Mesothelial cell of epicardium (in vitro differentiated cells): ENCODE measurements around the gene ITGA8. TPM values are rescaled to one million over a fixed set of nuclear protein-coding genes. Genes with fewer than 3 reads are reported as not detected.
"Not testable (repeated sequence)": the region's sequence is repeated elsewhere in the genome, so short reads cannot be mapped to it uniquely, and the experiment has no call there.

Experiments
- DNase-seq, 2 experiments: peaks; one replicate each; pipeline ENCODE4 v3.0.0; 2021; ENCODE audit warnings: low spot score in 2 of 2; ENCODE audit not compliant: unreplicated experiment in 2 of 2
- H3K27ac Mint-ChIP-seq: 2 replicates; pipeline ENCODE4 v1.8.0; 2021; ENCODE audit warnings: mixed read lengths
- H3K27me3 Mint-ChIP-seq: 2 replicates; pipeline ENCODE4 v1.8.0; 2021; ENCODE audit warnings: low read depth, mixed read lengths
- H3K36me3 Mint-ChIP-seq: 2 replicates; pipeline ENCODE4 v1.8.0; 2021; ENCODE audit warnings: mixed read lengths
- H3K4me1 Mint-ChIP-seq: 2 replicates; pipeline ENCODE4 v1.8.0; 2021; ENCODE audit warnings: mixed read lengths
- H3K4me3 Mint-ChIP-seq: 2 replicates; pipeline ENCODE4 v1.8.0; 2021; ENCODE audit warnings: mild to moderate bottlenecking, moderate library complexity, mixed read lengths
- H3K9me3 Mint-ChIP-seq: 2 replicates; pipeline ENCODE4 v1.8.0; 2021; ENCODE audit warnings: mixed read lengths
- total RNA-seq: library from RNA; stranded (reverse); gene quantifications from 3 replicates; pipeline ENCODE4 v1.2.1, GENCODE V29; 2021
- TF ChIP-seq, protein P1 (sequence below): fragments of 200-600 bp; sonication (generic); IDR thresholded peaks from one replicate; pipeline ENCODE4 v1.5.0; 2021; ENCODE audit warnings: antibody characterized with exemption; ENCODE audit not compliant: unreplicated experiment

ITGA8 gene
- total RNA-seq, 1 donor from 2014 or later, result 21.7 TPM

DNA sequence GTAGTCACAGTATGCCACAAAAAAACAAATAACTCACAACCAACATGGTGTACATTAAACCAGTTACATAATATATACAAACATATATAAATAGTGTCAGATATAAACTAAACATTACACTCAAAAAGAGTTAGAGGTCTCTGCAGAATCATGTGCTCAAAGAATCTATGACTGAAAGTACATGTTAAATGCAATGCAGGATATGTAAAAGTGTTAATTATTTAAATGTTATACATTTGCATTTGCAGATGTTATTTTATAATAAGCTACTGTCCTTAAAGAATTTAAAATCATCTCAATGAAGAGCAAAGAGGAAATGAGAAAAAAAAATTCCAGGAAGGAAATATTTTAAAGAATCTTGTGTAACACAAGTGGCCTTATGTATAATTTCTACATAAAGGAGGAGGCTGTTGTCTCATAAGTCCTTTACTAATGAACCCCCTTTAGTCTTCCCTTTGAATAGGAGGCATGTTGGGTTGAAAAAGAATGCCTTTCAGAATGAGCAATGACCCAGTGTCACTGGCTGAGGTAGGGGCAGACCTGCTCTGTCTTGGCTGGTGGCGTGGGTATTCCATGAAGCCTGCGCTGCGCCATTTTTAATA is 148.9 kb downstream of the ITGA8 start:
- no peaks in the 10 kb centered on the region for H3K9me3 Mint-ChIP-seq
- DNase-seq, result no peak
- H3K4me3 Mint-ChIP-seq, result no peak overlapping the region
- H3K27me3 Mint-ChIP-seq, result no peaks in the 10 kb centered on the region
- H3K36me3 Mint-ChIP-seq, result no peaks in the 10 kb centered on the region
- H3K4me1 Mint-ChIP-seq, result peaks cover 28% of the 10 kb centered on the region
- TF ChIP-seq, protein P1, sequence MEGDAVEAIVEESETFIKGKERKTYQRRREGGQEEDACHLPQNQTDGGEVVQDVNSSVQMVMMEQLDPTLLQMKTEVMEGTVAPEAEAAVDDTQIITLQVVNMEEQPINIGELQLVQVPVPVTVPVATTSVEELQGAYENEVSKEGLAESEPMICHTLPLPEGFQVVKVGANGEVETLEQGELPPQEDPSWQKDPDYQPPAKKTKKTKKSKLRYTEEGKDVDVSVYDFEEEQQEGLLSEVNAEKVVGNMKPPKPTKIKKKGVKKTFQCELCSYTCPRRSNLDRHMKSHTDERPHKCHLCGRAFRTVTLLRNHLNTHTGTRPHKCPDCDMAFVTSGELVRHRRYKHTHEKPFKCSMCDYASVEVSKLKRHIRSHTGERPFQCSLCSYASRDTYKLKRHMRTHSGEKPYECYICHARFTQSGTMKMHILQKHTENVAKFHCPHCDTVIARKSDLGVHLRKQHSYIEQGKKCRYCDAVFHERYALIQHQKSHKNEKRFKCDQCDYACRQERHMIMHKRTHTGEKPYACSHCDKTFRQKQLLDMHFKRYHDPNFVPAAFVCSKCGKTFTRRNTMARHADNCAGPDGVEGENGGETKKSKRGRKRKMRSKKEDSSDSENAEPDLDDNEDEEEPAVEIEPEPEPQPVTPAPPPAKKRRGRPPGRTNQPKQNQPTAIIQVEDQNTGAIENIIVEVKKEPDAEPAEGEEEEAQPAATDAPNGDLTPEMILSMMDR, result no peak
- peak overlapping the region; percentile 83 for H3K27ac Mint-ChIP-seq

DNA sequence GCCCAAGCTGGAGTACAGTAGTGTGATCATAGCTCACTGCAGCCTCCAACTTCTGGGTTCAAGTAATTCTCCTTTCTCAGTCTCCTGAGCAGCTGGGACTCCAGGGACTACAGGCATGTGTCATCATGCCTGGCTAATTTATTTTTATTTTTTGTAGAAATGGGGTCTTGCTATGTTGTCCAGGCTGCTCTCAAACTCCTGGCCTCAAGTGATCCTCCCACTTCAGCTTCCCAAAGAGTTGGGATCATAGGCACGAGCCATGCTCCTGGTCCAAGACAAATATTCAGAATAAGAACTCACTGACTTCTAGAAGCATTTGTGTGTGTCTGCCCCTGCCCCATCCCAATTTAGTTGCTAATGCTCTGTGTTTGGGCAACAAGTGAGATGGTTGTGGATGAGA is 151.8 kb downstream of the ITGA8 start:
- no peak overlapping the region for H3K4me3 Mint-ChIP-seq
- no peaks in the 10 kb centered on the region for H3K36me3 Mint-ChIP-seq
- H3K27me3 Mint-ChIP-seq, result no peaks in the 10 kb centered on the region
- no peak for DNase-seq
- H3K27ac Mint-ChIP-seq, result no peak overlapping the region
- TF ChIP-seq, protein P1, result no peak
- no peaks in the 10 kb centered on the region for H3K9me3 Mint-ChIP-seq
- peaks cover 22% of the 10 kb centered on the region for H3K4me1 Mint-ChIP-seq

DNA sequence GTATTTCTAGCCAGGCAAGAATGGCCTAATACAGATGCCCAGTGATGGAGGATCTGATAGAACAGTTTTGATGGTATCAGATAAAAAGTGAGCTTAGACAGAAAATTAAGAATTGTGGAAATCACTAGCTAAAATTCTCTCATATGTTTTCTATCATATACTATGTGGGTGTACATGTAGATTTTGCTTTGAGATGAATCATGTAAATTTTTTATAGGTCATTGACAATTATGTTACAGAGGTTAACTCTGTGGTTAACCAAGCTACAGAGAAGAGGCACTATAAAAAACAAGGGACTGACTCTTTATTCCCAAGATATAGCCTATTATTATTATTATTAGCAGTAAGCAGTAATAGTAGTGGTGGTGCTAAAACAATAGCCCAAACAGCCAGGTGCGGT is 156.5 kb downstream of the ITGA8 start:
- H3K27ac Mint-ChIP-seq, result no peak overlapping the region
- H3K4me1 Mint-ChIP-seq, result peaks cover 12% of the 10 kb centered on the region

DNA sequence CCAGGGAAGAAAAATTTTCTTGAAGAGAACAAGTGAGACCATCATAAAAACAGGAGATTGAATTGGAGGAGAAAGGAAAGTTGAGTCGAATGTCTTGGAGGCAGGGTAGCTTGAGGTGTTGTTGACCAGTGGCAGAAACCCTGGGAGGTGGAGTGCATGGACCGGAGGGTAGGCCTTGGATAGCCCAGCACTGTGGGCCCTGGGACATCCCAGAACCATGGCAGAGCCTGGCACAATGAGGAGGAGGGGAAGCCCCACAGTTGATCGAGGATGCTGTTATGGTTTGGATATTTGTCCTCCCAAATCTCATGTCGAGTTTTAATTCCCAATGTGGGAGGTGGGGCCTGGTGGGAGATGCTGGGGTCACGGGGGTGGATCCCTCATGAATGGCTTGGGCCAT is 157.1 kb downstream of the ITGA8 start:
- Mint-ChIP-seq H3K4me1 (peaks cover 18% of the 10 kb centered on the region), H3K4me3 (no peak overlapping the region), H3K27ac (no peak overlapping the region), H3K27me3 (no peaks in the 10 kb centered on the region), H3K9me3 (no peaks in the 10 kb centered on the region), H3K36me3 (no peaks in the 10 kb centered on the region)
- TF ChIP-seq, protein P1, result no peak
- no peak for DNase-seq

More for the DNA sequence above, 156.5 kb downstream of the ITGA8 start:
- Mint-ChIP-seq H3K9me3 (no peaks in the 10 kb centered on the region), H3K36me3 (no peaks in the 10 kb centered on the region), H3K4me3 (no peak overlapping the region), H3K27me3 (no peaks in the 10 kb centered on the region)
- TF ChIP-seq, protein P1, result no peak
- no peak for DNase-seq

DNA sequence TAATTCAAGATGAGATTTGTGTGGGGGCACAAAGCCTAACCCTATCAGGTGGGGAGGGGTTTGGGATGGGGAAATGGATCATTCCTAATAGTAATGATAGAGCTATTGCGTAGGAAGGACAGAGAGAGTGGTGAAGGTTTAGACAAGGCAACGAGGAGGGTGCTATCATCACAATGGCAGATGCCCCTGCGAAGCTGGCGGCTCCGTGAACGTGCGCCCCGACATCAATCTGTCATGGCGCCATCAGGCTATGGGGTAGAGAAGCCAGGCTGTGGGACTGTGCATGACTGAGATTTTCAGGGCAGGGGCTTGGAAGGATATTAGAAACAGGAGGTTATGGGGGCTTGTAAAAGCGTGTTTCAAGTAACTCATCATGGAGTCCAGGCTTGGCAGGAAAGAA is 157.6 kb downstream of the ITGA8 start:
- Mint-ChIP-seq H3K27me3 (no peaks in the 10 kb centered on the region), H3K4me3 (no peak overlapping the region), H3K4me1 (peaks cover 15% of the 10 kb centered on the region), H3K9me3 (no peaks in the 10 kb centered on the region), H3K36me3 (no peaks in the 10 kb centered on the region), H3K27ac (no peak overlapping the region)
- TF ChIP-seq, protein P1, result no peak
- no peak for DNase-seq

DNA sequence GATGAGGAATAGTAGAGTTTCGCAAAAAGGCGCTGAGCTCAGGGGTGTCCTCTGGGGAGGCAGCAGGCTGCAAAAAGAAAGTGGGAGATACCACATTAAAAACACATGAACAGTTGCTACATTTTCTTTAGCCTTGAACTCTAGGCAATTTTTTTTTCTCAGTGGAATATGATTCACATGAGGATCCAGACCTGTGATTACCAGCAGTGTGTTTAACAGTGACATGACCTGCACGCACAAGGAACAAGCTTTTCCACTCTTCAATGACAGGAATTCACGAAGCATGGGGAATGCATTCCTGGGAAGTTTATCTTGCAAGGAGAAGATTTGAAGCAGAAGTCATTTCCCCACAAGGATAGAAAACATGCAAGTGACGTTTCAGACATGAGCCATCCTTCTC is 161.6 kb downstream of the ITGA8 start:
- H3K27me3 Mint-ChIP-seq, result no peaks in the 10 kb centered on the region
- peaks cover 5% of the 10 kb centered on the region for H3K9me3 Mint-ChIP-seq

DNA sequence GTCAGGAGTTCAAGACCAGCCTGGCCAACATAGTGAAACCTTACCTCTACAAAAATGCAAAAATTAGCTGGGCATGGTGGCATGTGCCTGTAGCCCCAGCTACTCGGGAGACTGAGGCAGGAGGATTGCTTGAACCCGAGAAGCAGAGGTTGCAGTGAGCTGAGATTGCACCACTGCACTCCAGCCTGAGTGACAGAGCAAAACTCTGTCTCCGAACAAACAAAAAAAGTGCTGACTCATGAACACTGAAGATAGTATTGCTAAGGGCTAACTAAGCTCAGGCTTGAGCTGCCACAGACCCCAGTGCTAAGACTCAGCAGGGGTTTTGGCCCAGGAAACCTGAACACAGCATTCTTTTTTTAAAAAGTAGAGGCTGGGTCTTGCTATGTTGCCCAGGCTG is 162.6 kb downstream of the ITGA8 start:
- DNase-seq, H3K27me3 Mint-ChIP-seq, H3K4me3 Mint-ChIP-seq, H3K36me3 Mint-ChIP-seq, H3K27ac Mint-ChIP-seq, H3K9me3 Mint-ChIP-seq: not testable (repeated sequence)
- H3K4me1 Mint-ChIP-seq, result peaks cover 15% of the 10 kb centered on the region

More for the DNA sequence above, 161.6 kb downstream of the ITGA8 start:
- peaks cover 6% of the 10 kb centered on the region for H3K36me3 Mint-ChIP-seq
- peak overlapping the region; percentile 64 for H3K27ac Mint-ChIP-seq
- H3K4me3 Mint-ChIP-seq, result no peak overlapping the region
- TF ChIP-seq, protein P1, result no peak
- peaks cover 15% of the 10 kb centered on the region for H3K4me1 Mint-ChIP-seq
- no peak for DNase-seq
